ENCODE measurements around the gene LRRC37A2.
"Not testable (repeated sequence)": the region's sequence is repeated elsewhere in the genome, so short reads cannot be mapped to it uniquely, and the experiment has no call there.

DNA sequence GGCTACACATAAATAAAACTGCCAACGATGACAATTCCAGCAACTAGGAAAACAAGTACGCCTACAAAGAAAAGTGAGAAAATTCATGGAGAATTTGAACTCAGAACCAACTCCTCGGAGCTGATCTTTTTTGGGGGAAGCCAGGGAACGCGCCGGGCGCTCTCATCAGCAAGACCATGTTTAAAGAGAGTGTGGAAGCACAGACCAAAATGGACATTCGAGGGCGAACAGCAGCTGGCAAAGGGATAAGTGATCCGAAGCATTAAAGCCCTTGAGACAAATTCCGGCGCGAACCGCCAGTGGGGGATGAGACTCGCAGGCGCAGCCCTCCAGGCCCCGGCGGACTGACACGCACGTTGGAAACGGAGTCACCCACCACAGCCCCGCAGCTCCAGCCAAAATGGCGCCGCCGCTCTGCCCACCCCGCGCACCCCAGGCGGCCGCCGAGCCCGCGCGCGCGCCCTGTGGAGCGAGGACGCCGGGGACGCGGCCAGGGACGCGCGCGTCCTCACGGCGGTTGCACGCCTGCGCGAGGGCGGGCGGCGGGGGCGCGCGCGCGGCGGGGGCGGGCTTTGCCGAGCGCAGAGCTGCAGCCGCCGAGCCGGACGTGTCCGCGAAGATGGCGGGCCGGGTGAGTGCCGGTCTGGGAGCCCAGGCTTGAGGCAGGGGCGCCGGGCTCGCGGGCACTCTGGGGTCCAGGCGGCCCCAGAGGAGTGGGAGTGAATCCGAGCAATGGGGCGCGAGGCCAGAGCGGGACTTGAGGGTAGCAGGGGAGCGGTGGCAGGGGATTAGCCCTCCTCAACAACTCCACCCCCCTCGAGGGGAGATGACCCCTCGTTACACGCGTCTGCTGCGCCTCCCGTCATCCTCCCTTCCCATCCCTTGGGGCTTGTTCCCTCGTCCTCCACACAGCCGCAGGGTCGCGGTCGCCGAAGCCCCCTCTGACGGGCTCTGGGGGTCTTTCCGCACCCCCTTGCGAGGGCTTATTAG is 78.2 kb downstream of the LRRC37A2 start, which contains the start of gene NSF:
- not testable (repeated sequence) for TF ChIP-seq POLR2A (IDR thresholded peaks at IDR 0.05; ENCODE audit: low read length); GATA1 (IDR thresholded peaks at IDR 0.05; ENCODE audit: low read depth, low read length)

All from erythroblast (primary cell).